Ureter (tissue), 1 donor: Measurements from ENCODE around the gene ZC3HAV1. TPM values are rescaled to one million over a fixed set of nuclear protein-coding genes. Genes with fewer than 3 reads are reported as not detected.
A peak's percentile ranks its signal among the peaks of the same experiment; 100 is the strongest.
"Not testable (repeated sequence)": the region's sequence is repeated elsewhere in the genome, so short reads cannot be mapped to it uniquely, and the experiment has no call there.

Source experiments
- DNase-seq: peaks from one replicate; pipeline ENCODE4 v3.0.0-alpha.2; 2020; ENCODE audit warnings: low spot score
- total RNA-seq: library from RNA; stranded (reverse); gene quantifications from one replicate; pipeline ENCODE4 v1.2.4, GENCODE V29; 2023
- donor health status: DM: yes; HTN: yes; CAD: no.

The ZC3HAV1 gene
- total RNA-seq, 1 donor from 2014 or later = 30.0 TPM

GRCh38 chr7:139112316-139112715, 2.8 kb upstream of the ZC3HAV1 start:
- DNase-seq = no peak

GRCh38 chr7:139111811-139112301, 2.3 kb upstream of the ZC3HAV1 start:
- no peak for DNase-seq

- no peak for DNase-seq
Measured at GRCh38 chr7:139111147-139111546, 1.6 kb upstream of the ZC3HAV1 start.

- no peak for DNase-seq
Measured at GRCh38 chr7:139109983-139110411, 477 bp upstream of the ZC3HAV1 start.

GRCh38 chr7:139108266-139109187, 993 bp downstream of the ZC3HAV1 start:
- DNase-seq = no peak

- no peak for DNase-seq
Measured at GRCh38 chr7:139106959-139107358, 2.6 kb downstream of the ZC3HAV1 start.

- DNase-seq = not testable (repeated sequence)
Measured at GRCh38 chr7:139106227-139106626, 3.3 kb downstream of the ZC3HAV1 start.

- no peak for DNase-seq
Measured at GRCh38 chr7:139105484-139105883, 4.0 kb downstream of the ZC3HAV1 start.

- DNase-seq = no peak
Measured at GRCh38 chr7:139104091-139104450, 5.4 kb downstream of the ZC3HAV1 start.

GRCh38 chr7:139103057-139103815, 6.3 kb downstream of the ZC3HAV1 start:
- DNase-seq = no peak

- DNase-seq = not testable (repeated sequence)
Measured at GRCh38 chr7:139101637-139102158, 7.8 kb downstream of the ZC3HAV1 start.

GRCh38 chr7:139099172-139099947, 10.2 kb downstream of the ZC3HAV1 start:
- DNase-seq = no peak

- peak; percentile 53 for DNase-seq
Measured at GRCh38 chr7:139095194-139095659, 14.3 kb downstream of the ZC3HAV1 start.

GRCh38 chr7:139094596-139094995, 14.9 kb downstream of the ZC3HAV1 start:
- no peak for DNase-seq

- no peak for DNase-seq
Measured at GRCh38 chr7:139094030-139094429, 15.5 kb downstream of the ZC3HAV1 start.

- DNase-seq = not testable (repeated sequence)
Measured at GRCh38 chr7:139093512-139093911, 16.0 kb downstream of the ZC3HAV1 start.

GRCh38 chr7:139092090-139092796, 17.3 kb downstream of the ZC3HAV1 start:
- no peak for DNase-seq

GRCh38 chr7:139091677-139091996, 17.9 kb downstream of the ZC3HAV1 start:
- DNase-seq = no peak

GRCh38 chr7:139089118-139089517, 20.4 kb downstream of the ZC3HAV1 start:
- DNase-seq = no peak

- no peak for DNase-seq
Measured at GRCh38 chr7:139088268-139088667, 21.3 kb downstream of the ZC3HAV1 start.

GRCh38 chr7:139087212-139087611, 22.3 kb downstream of the ZC3HAV1 start:
- no peak for DNase-seq
